PC-3 (cell line): ENCODE measurements around the gene SMAD5. TPM values are rescaled to one million over a fixed set of nuclear protein-coding genes. Genes with fewer than 3 reads are reported as not detected.

Experiments used
- ATAC-seq: fragments of 200-7000 bp; cut with Tn5 transposase; 2 replicates; pipeline ENCODE4 v1.9.1; 2020; ENCODE audit warnings: mild to moderate bottlenecking, moderate library complexity
- BruUV-seq: library from RNA; stranded (reverse); fragments of 400-500 nt; replicated peaks from 2 replicates; lab custom pipeline; 2021; lab: Mats Ljungman, UMichigan
- CTCF ChIA-PET: fragments of 300-600 bp; sonication (Branson Sonifier 250); formaldehyde crosslinking; loops from one replicate; lab custom pipeline; 2022; ENCODE audit warnings: antibody characterized with exemption; lab: Charles Lee
- POLR2A ChIA-PET: fragments of 300-600 bp; sonication (Branson Sonifier 250); formaldehyde crosslinking; loops from one replicate; lab custom pipeline; 2022; ENCODE audit warnings: antibody characterized with exemption; ENCODE audit not compliant: unreplicated experiment; lab: Charles Lee
- DNase-seq: peaks from one replicate; pipeline ENCODE4 v3.0.0-alpha.2; 2015
- H2AFZ ChIP-seq: fragments of 300-600 bp; sonication (generic); 2 replicates; pipeline ENCODE4 v1.6.0; 2016; ENCODE audit warnings: antibody characterized with exemption, low read length
- H3F3A ChIP-seq: fragments of 300-600 bp; sonication (generic); one replicate; pipeline ENCODE4 v1.6.0; 2017; ENCODE audit warnings: antibody characterized with exemption, low read length, control low read depth, mild to moderate bottlenecking; ENCODE audit not compliant: unreplicated experiment
- H3K27ac ChIP-seq: fragments of 300-600 bp; sonication (generic); 2 replicates; pipeline ENCODE4 v1.5.1; 2016; ENCODE audit warnings: mild to moderate bottlenecking, low read length
- H3K27me3 ChIP-seq: fragments of 300-600 bp; sonication (generic); 2 replicates; pipeline ENCODE4 v1.6.1; 2016; ENCODE audit warnings: low read length, mixed read lengths
- H3K36me3 ChIP-seq: fragments of 300-600 bp; sonication (generic); 2 replicates; pipeline ENCODE4 v1.6.1; 2016; ENCODE audit warnings: low read depth, mixed run types, low read length, mixed read lengths
- H3K4me1 ChIP-seq: fragments of 300-600 bp; sonication (generic); 2 replicates; pipeline ENCODE4 v1.5.1; 2016; ENCODE audit warnings: low read length; ENCODE audit not compliant: insufficient read depth
- H3K4me2 ChIP-seq: fragments of 300-600 bp; sonication (generic); 2 replicates; pipeline ENCODE4 v1.6.0; 2016; ENCODE audit warnings: low read length
- H3K4me3 ChIP-seq: fragments of 300-600 bp; sonication (generic); 2 replicates; pipeline ENCODE4 v1.5.1; 2016; ENCODE audit warnings: mild to moderate bottlenecking, low read length, mixed read lengths
- H3K79me2 ChIP-seq: fragments of 300-600 bp; sonication (generic); 2 replicates; pipeline ENCODE4 v1.6.1; 2017; ENCODE audit warnings: low read length, mixed read lengths
- H3K9ac ChIP-seq: fragments of 300-600 bp; sonication (generic); 2 replicates; pipeline ENCODE4 v1.6.0; 2016; ENCODE audit warnings: mild to moderate bottlenecking, low read length
- H3K9me2 ChIP-seq: fragments of 300-600 bp; sonication (generic); replicated peaks from 2 replicates; pipeline ENCODE4 v1.6.1; 2016; ENCODE audit warnings: mixed run types, low read length, mixed read lengths
- H3K9me3 ChIP-seq: fragments of 300-600 bp; sonication (generic); 2 replicates; pipeline ENCODE4 v1.6.1; 2016; ENCODE audit warnings: low read length, mixed read lengths
- H4K20me1 ChIP-seq: fragments of 300-600 bp; sonication (generic); 2 replicates; pipeline ENCODE4 v1.6.1; 2016; ENCODE audit warnings: low read length, mixed read lengths
- EZH2 ChIP-seq: fragments of 300-600 bp; sonication (generic); IDR thresholded peaks from one replicate; pipeline ENCODE4 v1.6.1; 2017; ENCODE audit warnings: antibody characterized with exemption, mild to moderate bottlenecking, low read length; ENCODE audit not compliant: unreplicated experiment
- EZH2phosphoT487 ChIP-seq: fragments of 300-600 bp; sonication (generic); IDR thresholded peaks from 2 replicates; pipeline ENCODE4 v1.6.1; 2018; ENCODE audit warnings: mild to moderate bottlenecking, antibody characterized with exemption, low read length, borderline replicate concordance
- intact Hi-C: fragments of 100-400 bp; cut with micrococcal nuclease; formaldehyde crosslinking; loops from 2 replicates; pipeline ENCODE4 v1.9.0; 2023
- total RNA-seq: library from RNA; depleted of rRNA; stranded (reverse); fragments of >200 nt; gene quantifications from 2 replicates; pipeline ENCODE4 v1.2.3, GENCODE V29; 2014
- TF ChIP-seq, protein P1 (sequence below): fragments of 300-600 bp; sonication (generic); conservative IDR thresholded peaks from 2 replicates; pipeline ENCODE4 v1.5.1; 2017; ENCODE audit warnings: antibody characterized with exemption, low read depth, mild to moderate bottlenecking, low read length

SMAD5 gene
- total RNA-seq, 1 experiment from 2014 or later, result 28.5 TPM

DNA sequence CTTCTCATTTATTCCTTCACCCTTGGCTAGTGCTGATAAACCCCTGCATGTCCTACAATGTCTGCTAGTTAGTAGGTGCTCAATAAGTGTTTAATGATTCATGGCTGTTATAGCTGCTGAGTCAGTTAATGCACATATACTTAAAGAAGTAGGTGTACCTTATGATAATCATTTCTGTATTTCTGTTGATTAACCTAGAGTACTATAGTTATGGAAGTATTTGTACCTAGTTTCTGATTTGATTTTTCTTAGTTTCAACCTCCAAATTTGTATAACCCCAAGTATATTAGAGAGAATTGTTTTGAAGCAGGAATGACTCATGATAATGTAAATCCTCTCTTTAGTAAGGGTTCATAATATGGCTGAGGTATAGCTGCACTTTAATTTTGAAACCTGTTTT lies 8.9 kb downstream of the SMAD5 start:
- DNase-seq (peak; percentile 13), ATAC-seq (peak; percentile 37)
- ChIA-PET POLR2A (no interaction called here), CTCF (no interaction called here)
- Histone ChIP-seq H2AFZ (no peak overlapping the region), H3K9ac (no peak overlapping the region), H3K27ac (no peak overlapping the region), H3K4me1 (peaks cover 22% of the 10 kb centered on the region), H4K20me1 (peaks cover 65% of the 10 kb centered on the region), H3K27me3 (no peaks in the 10 kb centered on the region), H3K79me2 (peaks cover 100% of the 10 kb centered on the region), H3K9me2 (no peaks in the 10 kb centered on the region), H3F3A (no peaks in the 10 kb centered on the region), H3K36me3 (no peaks in the 10 kb centered on the region), H3K4me3 (no peak overlapping the region), H3K9me3 (no peaks in the 10 kb centered on the region), H3K4me2 (0 out of 2 replicates have a peak overlapping the region, but pooled peaks have one; percentile 17)
- intact Hi-C loops, result no loop called here
- TF ChIP-seq, protein P1, sequence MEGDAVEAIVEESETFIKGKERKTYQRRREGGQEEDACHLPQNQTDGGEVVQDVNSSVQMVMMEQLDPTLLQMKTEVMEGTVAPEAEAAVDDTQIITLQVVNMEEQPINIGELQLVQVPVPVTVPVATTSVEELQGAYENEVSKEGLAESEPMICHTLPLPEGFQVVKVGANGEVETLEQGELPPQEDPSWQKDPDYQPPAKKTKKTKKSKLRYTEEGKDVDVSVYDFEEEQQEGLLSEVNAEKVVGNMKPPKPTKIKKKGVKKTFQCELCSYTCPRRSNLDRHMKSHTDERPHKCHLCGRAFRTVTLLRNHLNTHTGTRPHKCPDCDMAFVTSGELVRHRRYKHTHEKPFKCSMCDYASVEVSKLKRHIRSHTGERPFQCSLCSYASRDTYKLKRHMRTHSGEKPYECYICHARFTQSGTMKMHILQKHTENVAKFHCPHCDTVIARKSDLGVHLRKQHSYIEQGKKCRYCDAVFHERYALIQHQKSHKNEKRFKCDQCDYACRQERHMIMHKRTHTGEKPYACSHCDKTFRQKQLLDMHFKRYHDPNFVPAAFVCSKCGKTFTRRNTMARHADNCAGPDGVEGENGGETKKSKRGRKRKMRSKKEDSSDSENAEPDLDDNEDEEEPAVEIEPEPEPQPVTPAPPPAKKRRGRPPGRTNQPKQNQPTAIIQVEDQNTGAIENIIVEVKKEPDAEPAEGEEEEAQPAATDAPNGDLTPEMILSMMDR, result no peak
- no peak for TF ChIP-seq EZH2phosphoT487
- no peak for TF ChIP-seq EZH2
- BruUV-seq, result no TSS peak

GRCh38 chr5:136143312-136143711 lies 10.7 kb downstream of the SMAD5 start:
- POLR2A ChIA-PET, result no interaction called here
- H4K20me1 ChIP-seq, result peaks cover 53% of the 10 kb centered on the region
- intact Hi-C loops, result no loop called here

GRCh38 chr5:136143763-136144162 lies 11.1 kb downstream of the SMAD5 start:
- TF ChIP-seq EZH2phosphoT487, result no peak
- no peak for TF ChIP-seq EZH2
- TF ChIP-seq, protein P1, result no peak
- intact Hi-C loops, result no loop called here
- ChIA-PET CTCF (interaction anchor here (0.6 kb wide), 1 partner anchor 30 kb away, joined by 7 read pairs; no protein-coding TSS in a partner anchor), POLR2A (no interaction called here)
- Histone ChIP-seq H4K20me1 (peaks cover 53% of the 10 kb centered on the region), H3K27me3 (no peaks in the 10 kb centered on the region), H3K36me3 (no peaks in the 10 kb centered on the region), H3K4me3 (no peak overlapping the region), H3K79me2 (peaks cover 100% of the 10 kb centered on the region), H3K9ac (no peak overlapping the region), H3K4me2 (no peak overlapping the region), H3K9me3 (no peaks in the 10 kb centered on the region), H2AFZ (no peak overlapping the region), H3F3A (no peaks in the 10 kb centered on the region), H3K27ac (no peak overlapping the region), H3K4me1 (peaks cover 11% of the 10 kb centered on the region), H3K9me2 (no peaks in the 10 kb centered on the region)
- no TSS peak for BruUV-seq
- no peak for DNase-seq
- ATAC-seq, result no peak

More at GRCh38 chr5:136143312-136143711, 10.7 kb downstream of the SMAD5 start:
- Histone ChIP-seq H3F3A (no peaks in the 10 kb centered on the region), H2AFZ (no peak overlapping the region), H3K79me2 (peaks cover 100% of the 10 kb centered on the region), H3K9me2 (no peaks in the 10 kb centered on the region), H3K4me2 (no peak overlapping the region), H3K9me3 (no peaks in the 10 kb centered on the region), H3K27ac (no peak overlapping the region), H3K4me3 (no peak overlapping the region), H3K36me3 (no peaks in the 10 kb centered on the region), H3K9ac (no peak overlapping the region), H3K27me3 (no peaks in the 10 kb centered on the region), H3K4me1 (peaks cover 11% of the 10 kb centered on the region)
- ATAC-seq (no peak), DNase-seq (no peak)
- CTCF ChIA-PET, result interaction anchor here (0.6 kb wide), 1 partner anchor 31 kb away, joined by 7 read pairs; no protein-coding TSS in a partner anchor
- TF ChIP-seq EZH2phosphoT487 (no peak), EZH2 (no peak)
- TF ChIP-seq, protein P1, result no peak
- no TSS peak for BruUV-seq
